ENCODE data around the gene PDIA6.

- TF ChIP-seq CTCF (IDR thresholded peaks at IDR 0.05; ENCODE audit: insufficient read depth, low read depth, low read length): no peak
- TF ChIP-seq EZH2 (IDR thresholded peaks at IDR 0.05; ENCODE audit: insufficient read depth, low read length): no peak
Measured at GRCh38 chr2:10784719-10785118, 27.9 kb downstream of the PDIA6 start.

All from astrocyte (in vitro differentiated cells and primary cell).